Liver (tissue), 9 donors: ENCODE data around the gene MYO16. TPM values are rescaled to one million over a fixed set of nuclear protein-coding genes. Genes with fewer than 3 reads are reported as not detected.

Source experiments
- DNase-seq: peaks from one replicate; pipeline ENCODE4 v3.0.0-alpha.2; 2017; ENCODE audit warnings: low spot score
- H3K27ac ChIP-seq, 2 donors: one replicate each; pipeline ENCODE4 v1.7.0; 2013; ENCODE audit warnings: inconsistent platforms in 2 of 2, low read length in 2 of 2, control low read depth in 1 of 2, low read depth in 1 of 2, mild to moderate bottlenecking in 1 of 2
- H3K27me3 ChIP-seq, 4 donors: one replicate each; pipeline versions ENCODE4 v1.6.1 to v1.7.0; 2013; ENCODE audit warnings: low read length in 3 of 4, inconsistent platforms in 1 of 4, mild to moderate bottlenecking in 1 of 4, moderate library complexity in 1 of 4; ENCODE audit not compliant: control insufficient read depth in 4 of 4, insufficient read depth in 4 of 4
- H3K36me3 ChIP-seq, 4 donors: one replicate each; pipeline versions ENCODE4 v1.6.1 to v1.7.0; 2013; ENCODE audit warnings: low read length in 3 of 4, mild to moderate bottlenecking in 3 of 4, low read depth in 1 of 4, moderate library complexity in 1 of 4; ENCODE audit not compliant: control insufficient read depth in 4 of 4, insufficient read depth in 3 of 4
- H3K4me1 ChIP-seq, 4 donors: one replicate each; pipeline versions ENCODE4 v1.6.1 to v1.7.0; 2013; ENCODE audit warnings: low read length in 3 of 4, mild to moderate bottlenecking in 3 of 4, moderate library complexity in 1 of 4; ENCODE audit not compliant: control insufficient read depth in 4 of 4, insufficient read depth in 4 of 4
- H3K4me3 ChIP-seq, 3 donors: one replicate each; pipeline versions ENCODE4 v1.6.1 to v1.7.0; 2013; ENCODE audit warnings: low read length in 3 of 3, control low read depth in 1 of 3, low read depth in 1 of 3, mild to moderate bottlenecking in 1 of 3
- H3K9ac ChIP-seq, 2 donors: one replicate each; pipeline ENCODE4 v1.7.0; 2013; ENCODE audit warnings: low read length in 2 of 2, mild to moderate bottlenecking in 2 of 2, moderate library complexity in 2 of 2, control low read depth in 1 of 2, low read depth in 1 of 2
- H3K9me3 ChIP-seq, 4 donors: one replicate each; pipeline versions ENCODE4 v1.6.1 to v1.7.0; 2013; ENCODE audit warnings: low read length in 3 of 4; ENCODE audit not compliant: control insufficient read depth in 4 of 4
- ATF3 ChIP-seq: IDR thresholded peaks from 2 replicates; pipeline ENCODE4 v1.6.1; 2016; ENCODE audit warnings: antibody characterized with exemption
- CTCF ChIP-seq: fragments of 150-350 bp; IDR thresholded peaks from 2 replicates; pipeline ENCODE4 v1.5.1; 2017; ENCODE audit warnings: improper control_type of control experiment, low read depth, low read length; ENCODE audit not compliant: missing input control
- EGR1 ChIP-seq, 2 donors: IDR thresholded peaks; 2 replicates each; pipeline ENCODE4 v1.6.1; 2016 to 2018; ENCODE audit warnings: antibody characterized with exemption in 2 of 2, low read depth in 2 of 2
- FOXA1 ChIP-seq: IDR thresholded peaks from 2 replicates; pipeline ENCODE4 v1.6.1; 2016; ENCODE audit warnings: antibody characterized with exemption
- FOXA2 ChIP-seq: IDR thresholded peaks from 2 replicates; pipeline ENCODE4 v1.6.1; 2016; ENCODE audit warnings: antibody characterized with exemption
- GABPA ChIP-seq, 2 donors: IDR thresholded peaks in 1 of 2; conservative IDR thresholded peaks in 1 of 2; 2 replicates each; pipeline ENCODE4 v1.6.1; 2016; ENCODE audit warnings: antibody characterized with exemption in 2 of 2, mild to moderate bottlenecking in 1 of 2, moderate library complexity in 1 of 2
- HNF4A ChIP-seq, 2 donors: conservative IDR thresholded peaks; 2 replicates each; pipeline ENCODE4 v1.6.1; 2016; ENCODE audit warnings: antibody characterized with exemption in 2 of 2, mild to moderate bottlenecking in 2 of 2
- HNF4G ChIP-seq: IDR thresholded peaks from 2 replicates; pipeline ENCODE4 v1.6.1; 2016; ENCODE audit warnings: antibody characterized with exemption
- JUND ChIP-seq, 2 donors: IDR thresholded peaks; 2 replicates each; pipeline ENCODE4 v1.6.1; 2016; ENCODE audit warnings: antibody characterized with exemption in 2 of 2
- NR2F2 ChIP-seq: IDR thresholded peaks from 2 replicates; pipeline ENCODE4 v1.6.1; 2016; ENCODE audit warnings: antibody characterized with exemption
- RAD21 ChIP-seq, 2 donors: IDR thresholded peaks; 2 replicates each; pipeline ENCODE4 v1.6.1; 2016; ENCODE audit warnings: antibody characterized with exemption in 2 of 2, mild to moderate bottlenecking in 2 of 2
- REST ChIP-seq: IDR thresholded peaks from 2 replicates; pipeline ENCODE4 v1.6.1; 2016; ENCODE audit warnings: antibody characterized with exemption, mild to moderate bottlenecking
- RXRA ChIP-seq, 2 donors: IDR thresholded peaks; 2 replicates each; pipeline ENCODE4 v1.6.1; 2017 to 2018; ENCODE audit warnings: antibody characterized with exemption in 2 of 2, mild to moderate bottlenecking in 1 of 2
- SP1 ChIP-seq: IDR thresholded peaks from 2 replicates; pipeline ENCODE4 v1.6.1; 2018; ENCODE audit warnings: antibody characterized with exemption, mild to moderate bottlenecking
- TAF1 ChIP-seq: conservative IDR thresholded peaks from 2 replicates; pipeline ENCODE4 v1.6.1; 2016; ENCODE audit warnings: antibody characterized with exemption, mild to moderate bottlenecking
- YY1 ChIP-seq: IDR thresholded peaks from 2 replicates; pipeline ENCODE4 v1.6.1; 2016; ENCODE audit warnings: antibody characterized with exemption, mild to moderate bottlenecking
- ZBTB33 ChIP-seq: IDR thresholded peaks from 2 replicates; pipeline ENCODE4 v1.6.1; 2016; ENCODE audit warnings: antibody characterized with exemption
- WGBS: extraction: QIAGEN DNeasy Blood & Tissue Kit; methylation state at CpG from one replicate; pipeline ENCODE4 v1.1.7; 2013; 5-methylcytosine and 5-hydroxymethylcytosine counted together
- polyA plus RNA-seq, 2 donors: library from polyadenylated mRNA; stranded (reverse) in 1 of 2; unstranded in 1 of 2; fragments of 200-250 nt in 1 of 2; fragments of >200 nt in 1 of 2; fragmentation: Nextera tagmentation in 1 of 2; extraction: Ambion mirVana in 1 of 2; gene quantifications; one replicate each; pipeline versions ENCODE4 v1.2.1 to v1.2.3, GENCODE V29; 2013 to 2015
- total RNA-seq, 2 donors: library from RNA; depleted of rRNA; stranded (reverse); fragments of >200 nt; gene quantifications; one replicate each; pipeline ENCODE4 v1.2.3, GENCODE V29; 2014
- TF ChIP-seq, protein P1 (sequence below): IDR thresholded peaks from 2 replicates; pipeline ENCODE4 v1.6.1; 2016; ENCODE audit warnings: antibody characterized with exemption
- donor health status: healthy.
- donor health status: healthy.
- donor health status: healthy.
- donor health status: healthy.
- donor health status: healthy.

Gene MYO16
- total and polyA plus RNA-seq, 4 donors: 0.37 to 1.1 (median 0.68) TPM

GRCh38 chr13:108940121-108940520 lies 310.7 kb downstream of the MYO16 start:
- 65% methylated on average over 2 of the region's 2 CpGs for WGBS

More at GRCh38 chr13:108940121-108940520, 310.7 kb downstream of the MYO16 start:
- Histone ChIP-seq H3K4me3 (no peak overlapping the region), H3K9ac (no peak overlapping the region), H3K27me3 (no peaks in the 10 kb centered on the region), H3K27ac (no peak overlapping the region), H3K9me3 (no peaks in the 10 kb centered on the region), H3K4me1 (peaks cover 0 to 5% (median 0%) of the 10 kb centered on the region in 4 donors), H3K36me3 (no peaks in the 10 kb centered on the region)
- no peak for TF ChIP-seq TAF1
- no peak for TF ChIP-seq ATF3
- no peak for TF ChIP-seq JUND (IDR thresholded peaks at IDR 0.05)
- TF ChIP-seq CTCF: no peak
- no peak for TF ChIP-seq EGR1 (IDR thresholded peaks at IDR 0.05; ENCODE audit: low read depth in 2 of 2)
- TF ChIP-seq ZBTB33: no peak
- TF ChIP-seq RAD21 (IDR thresholded peaks at IDR 0.05): no peak
- no peak for TF ChIP-seq RXRA (IDR thresholded peaks at IDR 0.05)
- no peak for TF ChIP-seq GABPA (IDR thresholded peaks at IDR 0.05 in 1 of 2, conservative IDR thresholded peaks at IDR 0.05 in 1 of 2)
- no peak for TF ChIP-seq FOXA1
- no peak for TF ChIP-seq HNF4A (conservative IDR thresholded peaks at IDR 0.05)
- no peak for TF ChIP-seq YY1
- no peak for TF ChIP-seq SP1
- no peak for TF ChIP-seq REST
- TF ChIP-seq, protein P1, sequence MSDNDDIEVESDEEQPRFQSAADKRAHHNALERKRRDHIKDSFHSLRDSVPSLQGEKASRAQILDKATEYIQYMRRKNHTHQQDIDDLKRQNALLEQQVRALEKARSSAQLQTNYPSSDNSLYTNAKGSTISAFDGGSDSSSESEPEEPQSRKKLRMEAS: no peak
- TF ChIP-seq NR2F2: no peak
- TF ChIP-seq HNF4G: no peak
- TF ChIP-seq FOXA2: no peak
- DNase-seq: no peak
